Ovary (tissue), 9 donors: ENCODE data around the gene YOD1. TPM values are rescaled to one million over a fixed set of nuclear protein-coding genes. Genes with fewer than 3 reads are reported as not detected.

ENCODE experiments used
- DNase-seq, 5 donors: peaks; one replicate each; pipeline ENCODE4 v3.0.0-alpha.2; 2019 to 2020
- H3K27ac ChIP-seq, 2 donors: fragments of 200-600 bp; one replicate each; pipeline versions ENCODE4 v1.5.1 to v1.8.0; 2019 to 2022
- H3K27me3 ChIP-seq: fragments of 200-600 bp; one replicate; pipeline ENCODE4 v1.8.0; 2022
- H3K36me3 ChIP-seq: fragments of 200-600 bp; sonication (generic); one replicate; pipeline ENCODE4 v1.5.1; 2019
- H3K4me1 ChIP-seq: one replicate; pipeline ENCODE4 v1.8.1; 2013; ENCODE audit warnings: mild to moderate bottlenecking, moderate library complexity; ENCODE audit not compliant: insufficient read depth
- H3K4me3 ChIP-seq: fragments of 200-600 bp; sonication (generic); one replicate; pipeline ENCODE4 v1.5.1; 2017
- H3K9me3 ChIP-seq, 2 donors: fragments of 200-600 bp in 1 of 2; sonication (generic) in 1 of 2; one replicate each; pipeline versions ENCODE4 v1.5.1 to v1.8.1; 2013 to 2019; ENCODE audit warnings: mild to moderate bottlenecking in 1 of 2, moderate library complexity in 1 of 2
- EP300 ChIP-seq: sonication (generic); formaldehyde crosslinking; IDR thresholded peaks from one replicate; pipeline ENCODE4 v1.6.1; 2017; ENCODE audit warnings: antibody characterized with exemption
- POLR2A ChIP-seq: fragments of 450-650 bp; IDR thresholded peaks from one replicate; pipeline ENCODE4 v1.6.1; 2017; ENCODE audit warnings: antibody characterized with exemption, mild to moderate bottlenecking, moderate library complexity
- whole genome bisulfite sequencing, 3 donors: extraction: QIAGEN DNeasy Blood & Tissue Kit in 1 of 3; methylation state at CpG; one replicate each; pipeline versions ENCODE4 v1.1.5 to v1.1.7; 2013 to 2017; 5-methylcytosine and 5-hydroxymethylcytosine counted together
- intact Hi-C, 4 donors: fragments of 100-400 bp; cut with DNase I; formaldehyde crosslinking; loops; one replicate each; pipeline versions ENCODE4 v1.11.0 to v1.15.1; 2022 to 2023
- polyA plus RNA-seq, 2 donors: library from polyadenylated mRNA; stranded (reverse); fragments of 200-250 nt in 1 of 2; fragments of 350-450 nt in 1 of 2; fragmentation: Illumina TruSeq in 1 of 2; extraction: RNeasy Lipid Tissue Mini Kit (QIAGEN cat#74804) in 1 of 2; gene quantifications; one replicate each; pipeline ENCODE4 v1.2.3, GENCODE V29; 2013 to 2014
- total RNA-seq, 7 donors: library from RNA; depleted of rRNA in 2 of 7; stranded (reverse); fragments of >200 nt in 2 of 7; fragmentation: NEBNext Ultra II Directional in 3 of 7; extraction: Animal tissue kit (Norgen Biotek cat#: 25700) in 3 of 7; gene quantifications; one replicate each; pipeline versions ENCODE4 v1.1.0 to v1.2.4, GENCODE V29; 2016 to 2023
- TF ChIP-seq, protein P1 (sequence below), 3 donors: fragments of 450-650 bp in 2 of 3; fragments of 200-600 bp in 1 of 3; IDR thresholded peaks; one replicate each; pipeline versions ENCODE4 v1.5.1 to v1.8.0; 2016 to 2022; ENCODE audit warnings: antibody characterized with exemption in 3 of 3, mild to moderate bottlenecking in 1 of 3
- donor health status: DM: no; HTN: no; CAD: no; lungs with moderate emphysema.
- donor health status: DM: no; HTN: no; CAD: no.
- donor health status: Bipolar disorder and iron deficiency.
- donor health status: DM: yes; HTN: yes; CAD: no.
- donor health status: DM: no; HTN: no; CAD: no.
- donor health status: DM: yes; HTN: yes; CAD: no.

The YOD1 gene
- total and polyA plus RNA-seq, 9 donors = 2.2 to 8.4 (median 6.0) TPM

DNA sequence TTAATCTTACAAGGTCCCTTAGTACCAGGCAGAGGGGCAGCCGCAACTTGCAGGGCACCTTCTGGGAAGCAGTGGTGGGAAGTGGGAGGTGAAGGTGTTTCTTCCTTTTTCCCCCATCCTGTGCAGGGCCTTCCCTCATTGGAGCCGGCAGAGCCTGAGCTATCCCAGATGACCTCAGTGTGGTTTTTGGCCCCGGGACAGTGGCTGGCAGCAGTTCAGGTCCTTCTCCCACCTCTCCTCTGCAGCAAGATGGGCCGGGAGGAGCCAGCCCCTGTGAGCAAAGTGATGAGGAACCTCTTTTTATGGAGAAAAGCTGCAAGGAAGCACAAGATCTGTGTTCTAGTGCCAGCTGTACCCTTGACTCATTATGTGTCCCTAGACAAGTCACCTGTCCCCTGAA is 8.9 kb upstream of the YOD1 start:
- Histone ChIP-seq H3K4me1 (no peaks in the 10 kb centered on the region), H3K27ac (no peak overlapping the region), H3K36me3 (no peaks in the 10 kb centered on the region), H3K4me3 (no peak overlapping the region), H3K9me3 (no peaks in the 10 kb centered on the region), H3K27me3 (no peaks in the 10 kb centered on the region)
- no peak for DNase-seq
- intact Hi-C loops = loop anchor here in 1 of 4 donors (10.0 kb wide), 1 partner anchor 345 kb away; no protein-coding TSS in a partner anchor
- no peak for TF ChIP-seq POLR2A
- TF ChIP-seq EP300 = no peak
- TF ChIP-seq, protein P1, sequence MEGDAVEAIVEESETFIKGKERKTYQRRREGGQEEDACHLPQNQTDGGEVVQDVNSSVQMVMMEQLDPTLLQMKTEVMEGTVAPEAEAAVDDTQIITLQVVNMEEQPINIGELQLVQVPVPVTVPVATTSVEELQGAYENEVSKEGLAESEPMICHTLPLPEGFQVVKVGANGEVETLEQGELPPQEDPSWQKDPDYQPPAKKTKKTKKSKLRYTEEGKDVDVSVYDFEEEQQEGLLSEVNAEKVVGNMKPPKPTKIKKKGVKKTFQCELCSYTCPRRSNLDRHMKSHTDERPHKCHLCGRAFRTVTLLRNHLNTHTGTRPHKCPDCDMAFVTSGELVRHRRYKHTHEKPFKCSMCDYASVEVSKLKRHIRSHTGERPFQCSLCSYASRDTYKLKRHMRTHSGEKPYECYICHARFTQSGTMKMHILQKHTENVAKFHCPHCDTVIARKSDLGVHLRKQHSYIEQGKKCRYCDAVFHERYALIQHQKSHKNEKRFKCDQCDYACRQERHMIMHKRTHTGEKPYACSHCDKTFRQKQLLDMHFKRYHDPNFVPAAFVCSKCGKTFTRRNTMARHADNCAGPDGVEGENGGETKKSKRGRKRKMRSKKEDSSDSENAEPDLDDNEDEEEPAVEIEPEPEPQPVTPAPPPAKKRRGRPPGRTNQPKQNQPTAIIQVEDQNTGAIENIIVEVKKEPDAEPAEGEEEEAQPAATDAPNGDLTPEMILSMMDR (IDR thresholded peaks at IDR 0.05) = no peak
- 42 to 54% (median 46%) methylated on average over 4 of the region's 4 CpGs for WGBS, 3 donors

DNA sequence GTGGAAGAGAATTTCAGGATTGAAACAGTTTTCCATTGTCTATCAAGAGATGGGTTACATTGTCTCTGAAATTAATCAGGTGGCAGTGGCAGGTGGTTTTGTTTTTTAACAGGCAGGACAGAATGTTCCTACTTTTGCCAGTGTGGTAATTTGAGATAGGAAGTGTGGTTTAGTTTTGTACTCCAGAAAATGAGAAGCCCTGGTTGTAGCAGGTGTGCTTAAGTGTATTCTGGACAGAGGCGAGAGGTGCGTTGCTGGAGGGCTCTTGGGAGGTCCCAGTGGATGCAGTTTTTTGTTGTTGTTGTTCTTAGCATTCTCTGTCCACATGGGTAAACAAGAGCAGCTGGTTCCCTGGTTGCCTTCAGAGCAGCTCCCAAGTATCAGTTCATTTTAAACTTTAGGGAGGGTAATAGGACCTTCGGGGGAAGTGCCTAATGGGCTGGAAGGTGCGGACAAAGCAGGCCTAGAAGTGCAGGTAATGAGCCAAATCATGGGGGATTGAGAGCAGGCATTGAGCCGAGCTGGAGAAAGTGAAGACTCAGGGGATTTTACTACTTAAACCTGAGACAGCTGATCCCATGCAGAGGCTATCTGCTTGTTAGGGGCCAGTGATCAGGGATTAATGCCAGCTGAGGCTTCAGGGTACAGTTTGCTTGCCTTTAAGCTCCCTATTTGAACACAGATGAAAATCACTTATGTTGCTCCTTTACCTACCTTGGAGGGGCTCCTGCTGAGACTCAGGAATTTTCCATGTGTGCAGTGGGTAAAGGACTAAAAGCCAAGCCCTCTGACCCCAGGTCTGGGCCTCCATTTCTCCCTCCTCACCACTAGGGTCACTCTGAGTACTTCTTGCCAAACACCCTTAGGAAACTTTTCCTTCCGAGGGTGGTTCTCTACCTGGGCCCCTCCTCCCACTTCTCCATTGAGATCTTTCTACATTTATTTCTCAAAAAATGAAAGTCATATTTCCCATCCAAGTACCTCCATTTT is 8.2 kb upstream of the YOD1 start:
- intact Hi-C loops = loop anchor here in 1 of 4 donors (10.0 kb wide), 1 partner anchor 346 kb away; no protein-coding TSS in a partner anchor
- Histone ChIP-seq H3K27me3 (no peaks in the 10 kb centered on the region), H3K4me3 (no peak overlapping the region), H3K36me3 (no peaks in the 10 kb centered on the region), H3K4me1 (no peaks in the 10 kb centered on the region), H3K27ac (no peak overlapping the region), H3K9me3 (no peaks in the 10 kb centered on the region)
- WGBS, 3 donors = 76 to 83% (median 81%) methylated on average over 6 of the region's 6 CpGs
- no peak for TF ChIP-seq POLR2A
- TF ChIP-seq, protein P1 (IDR thresholded peaks at IDR 0.05) = no peak
- TF ChIP-seq EP300 = no peak
- DNase-seq = no peak

DNA sequence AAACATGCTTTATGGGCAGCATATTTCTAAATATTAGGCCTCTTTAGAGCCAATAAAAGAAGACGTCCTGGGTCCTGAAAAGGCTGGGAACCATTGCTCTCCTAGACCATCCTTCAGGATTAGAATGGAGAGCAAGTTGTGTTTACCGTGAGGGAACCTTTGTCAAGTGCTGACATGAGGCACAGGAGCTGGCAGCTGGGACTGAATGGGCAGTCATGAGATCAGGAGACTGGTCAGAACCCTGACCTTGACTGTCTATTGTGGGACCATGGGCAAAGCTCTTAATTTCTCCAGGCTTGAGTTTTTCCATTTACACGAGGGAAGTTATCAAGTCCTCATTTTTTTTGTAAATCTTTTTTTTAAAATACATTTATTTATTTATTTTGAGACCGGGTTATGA is 7.2 kb upstream of the YOD1 start:
- H3K9me3 ChIP-seq = no peaks in the 10 kb centered on the region
- intact Hi-C loops = loop anchor here in 1 of 4 donors (10.0 kb wide), 1 partner anchor 347 kb away; no protein-coding TSS in a partner anchor
- no peaks in the 10 kb centered on the region for H3K36me3 ChIP-seq
- H3K4me3 ChIP-seq = no peak overlapping the region
- TF ChIP-seq, protein P1 (IDR thresholded peaks at IDR 0.05) = no peak
- TF ChIP-seq EP300 = no peak
- no peak for TF ChIP-seq POLR2A
- DNase-seq = no peak
- no peaks in the 10 kb centered on the region for H3K4me1 ChIP-seq
- H3K27ac ChIP-seq = no peak overlapping the region
- H3K27me3 ChIP-seq = no peaks in the 10 kb centered on the region
- 77 to 88% (median 79%) methylated on average over 4 of the region's 4 CpGs for WGBS, 3 donors

DNA sequence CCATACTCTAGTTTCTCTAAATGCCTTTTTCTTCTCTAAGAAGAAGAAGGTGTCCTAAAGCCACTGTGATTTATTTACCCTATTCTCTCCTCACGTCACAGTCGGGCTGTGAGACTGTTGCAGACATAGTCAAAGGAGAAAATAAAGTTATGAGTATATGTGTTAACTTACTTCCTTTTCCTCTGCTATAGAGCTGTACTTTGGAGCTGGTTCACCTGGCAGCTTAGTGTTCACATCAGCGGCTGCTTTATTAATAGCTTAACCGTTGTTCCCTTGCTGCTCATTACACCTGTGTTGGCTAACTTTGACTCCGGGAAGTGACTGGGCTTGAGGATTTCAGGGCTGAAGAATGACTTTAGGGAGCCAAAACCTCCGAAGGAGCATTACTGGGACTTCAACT is 5.7 kb upstream of the YOD1 start:
- Histone ChIP-seq H3K27ac (no peak overlapping the region), H3K27me3 (no peaks in the 10 kb centered on the region), H3K4me3 (no peak overlapping the region), H3K9me3 (no peaks in the 10 kb centered on the region), H3K4me1 (peaks cover 3% of the 10 kb centered on the region), H3K36me3 (no peaks in the 10 kb centered on the region)
- DNase-seq = no peak
- no peak for TF ChIP-seq EP300
- TF ChIP-seq, protein P1 (IDR thresholded peaks at IDR 0.05) = no peak
- TF ChIP-seq POLR2A = no peak
- 89 to 93% (median 92%) methylated on average over 6 of the region's 6 CpGs for WGBS, 3 donors
- intact Hi-C loops = loop anchor here in 1 of 4 donors (10.0 kb wide), 1 partner anchor 348 kb away; no protein-coding TSS in a partner anchor
